H1 (cell line): ENCODE measurements around the gene KLHL26. TPM values are rescaled to one million over a fixed set of nuclear protein-coding genes. Genes with fewer than 3 reads are reported as not detected.

Experiments used
- ATF3 ChIP-seq: IDR thresholded peaks from 2 replicates; pipeline ENCODE4 v1.6.1; 2011; ENCODE audit warnings: low read depth, mild to moderate bottlenecking, low read length; ENCODE audit not compliant: insufficient read depth
- BCL11A ChIP-seq, 2 experiments: IDR thresholded peaks; one replicate each; pipeline ENCODE4 v1.6.1; 2011; ENCODE audit warnings: low read depth in 2 of 2, low read length in 2 of 2, mild to moderate bottlenecking in 2 of 2
- CBX8 ChIP-seq: fragments of 300-800, 300-1000 bp; sonication (generic); IDR thresholded peaks from 2 replicates; pipeline ENCODE4 v1.7.1; 2016; ENCODE audit warnings: low read depth, low read length, borderline replicate concordance
- CHD1 ChIP-seq: IDR thresholded peaks from 2 replicates; pipeline ENCODE4 v1.6.1; 2012; ENCODE audit warnings: low read depth, low read length, improper control_type of control experiment
- EZH2 ChIP-seq: fragments of 200-600 bp; sonication (generic); IDR thresholded peaks from 2 replicates; pipeline ENCODE4 v1.7.1; 2012; ENCODE audit warnings: low read depth, mild to moderate bottlenecking, moderate library complexity, low read length, inconsistent platforms; ENCODE audit not compliant: severe bottlenecking
- FOSL1 ChIP-seq: IDR thresholded peaks from 2 replicates; pipeline ENCODE4 v1.6.1; 2011; ENCODE audit warnings: mild to moderate bottlenecking, low read depth, low read length, moderate library complexity; ENCODE audit not compliant: insufficient read depth
- JUN ChIP-seq: IDR thresholded peaks from 2 replicates; pipeline ENCODE4 v1.6.1; 2011; ENCODE audit warnings: low read depth, mild to moderate bottlenecking, improper control_type of control experiment, low read length
- KDM4A ChIP-seq: IDR thresholded peaks from one replicate; pipeline ENCODE4 v1.7.1; 2012; ENCODE audit warnings: low read depth, mild to moderate bottlenecking, moderate library complexity, low read length, inconsistent platforms; ENCODE audit not compliant: severe bottlenecking
- NANOG ChIP-seq: IDR thresholded peaks from 2 replicates; pipeline ENCODE4 v1.6.1; 2011; ENCODE audit warnings: low read length, low read depth, mild to moderate bottlenecking, inconsistent platforms; ENCODE audit not compliant: insufficient read depth, poor library complexity, severe bottlenecking
- POLR2A ChIP-seq, 2 experiments: IDR thresholded peaks; 1 replicate in 1 of 2; 2 replicates in 1 of 2; pipeline ENCODE4 v1.6.1; 2011; ENCODE audit warnings: low read depth in 2 of 2, low read length in 2 of 2, mild to moderate bottlenecking in 2 of 2; ENCODE audit errors: control extremely low read depth in 1 of 2
- RNF2 ChIP-seq: fragments of 200-900, 300-1000 bp; sonication (generic); IDR thresholded peaks from 2 replicates; pipeline ENCODE4 v1.7.1; 2016; ENCODE audit warnings: borderline replicate concordance, low read depth, mild to moderate bottlenecking, antibody characterized with exemption, low read length; ENCODE audit not compliant: poor library complexity, severe bottlenecking; ENCODE audit errors: missing control alignments
- SIRT6 ChIP-seq: IDR thresholded peaks from one replicate; pipeline ENCODE4 v1.7.1; 2012; ENCODE audit warnings: low read length, inconsistent platforms
- TAF1 ChIP-seq: IDR thresholded peaks from 2 replicates; pipeline ENCODE4 v1.6.1; 2011; ENCODE audit warnings: mild to moderate bottlenecking, low read depth, low read length
- ZNF274 ChIP-seq: IDR thresholded peaks from 2 replicates; pipeline ENCODE4 v1.7.0; 2012; ENCODE audit warnings: low read length, borderline replicate concordance; ENCODE audit errors: extremely low read depth
- polyA plus RNA-seq, 7 experiments: library from polyadenylated mRNA; depleted of rRNA in 3 of 7; stranded (reverse) in 5 of 7; unstranded in 2 of 7; fragments of >200 nt in 5 of 7; fragments of 200-250 nt in 2 of 7; gene quantifications; 1 replicate in 5 of 7; 2 replicates in 1 of 7; 4 replicates in 1 of 7; pipeline versions ENCODE4 v1.2.1 to v1.2.3, GENCODE V29; 2011 to 2013; ENCODE audit warnings: missing spikeins in 2 of 7, mixed read lengths in 2 of 7
- total RNA-seq: library from RNA; stranded (reverse); fragmentation: NEBNext Ultra II Directional; extraction: Animal tissue kit (Norgen Biotek cat#: 25700); gene quantifications from 2 replicates; pipeline ENCODE4 v1.2.1, GENCODE V29; 2021

Gene KLHL26
- total and polyA plus RNA-seq, 2 of the 8 experiments (the other 6 are each of a cell fraction or from before 2014, with no cell fraction given) = 2.2 to 8.8 TPM

GRCh38 chr19:18590273-18591272, 46.3 kb upstream of the KLHL26 start (continued):
- no peak for TF ChIP-seq ATF3
- TF ChIP-seq ZNF274 = no peak
- no peak for TF ChIP-seq FOSL1
- TF ChIP-seq CBX8 = no peak
- TF ChIP-seq EZH2 = no peak
- no peak; the same call in 1 of the 2 replicates for TF ChIP-seq CHD1
- no peak for TF ChIP-seq NANOG
- TF ChIP-seq RNF2 = no peak
- TF ChIP-seq SIRT6 = no peak
- TF ChIP-seq BCL11A (IDR thresholded peaks at IDR 0.05; ENCODE audit: low read depth in 2 of 2, low read length in 2 of 2) = no peak
- TF ChIP-seq POLR2A (IDR thresholded peaks at IDR 0.05; ENCODE audit: control extremely low read depth in 1 of 2, low read depth in 2 of 2, low read length in 2 of 2) = peak; percentile 71 to 72
- no peak for TF ChIP-seq KDM4A
- TF ChIP-seq TAF1 = peak; percentile 72
- no peak for TF ChIP-seq JUN
